HG03196 (cell line): Measurements from ENCODE around the gene ATP11C.
"Not testable (repeated sequence)": the region's sequence is repeated elsewhere in the genome, so short reads cannot be mapped to it uniquely, and the experiment has no call there.

Source experiments
- ATAC-seq: cut with Tn5 transposase; IDR thresholded peaks from one replicate; pipeline ENCODE4 v1.9.1; 2021; ENCODE audit not compliant: unreplicated experiment

Gene ATP11C

DNA sequence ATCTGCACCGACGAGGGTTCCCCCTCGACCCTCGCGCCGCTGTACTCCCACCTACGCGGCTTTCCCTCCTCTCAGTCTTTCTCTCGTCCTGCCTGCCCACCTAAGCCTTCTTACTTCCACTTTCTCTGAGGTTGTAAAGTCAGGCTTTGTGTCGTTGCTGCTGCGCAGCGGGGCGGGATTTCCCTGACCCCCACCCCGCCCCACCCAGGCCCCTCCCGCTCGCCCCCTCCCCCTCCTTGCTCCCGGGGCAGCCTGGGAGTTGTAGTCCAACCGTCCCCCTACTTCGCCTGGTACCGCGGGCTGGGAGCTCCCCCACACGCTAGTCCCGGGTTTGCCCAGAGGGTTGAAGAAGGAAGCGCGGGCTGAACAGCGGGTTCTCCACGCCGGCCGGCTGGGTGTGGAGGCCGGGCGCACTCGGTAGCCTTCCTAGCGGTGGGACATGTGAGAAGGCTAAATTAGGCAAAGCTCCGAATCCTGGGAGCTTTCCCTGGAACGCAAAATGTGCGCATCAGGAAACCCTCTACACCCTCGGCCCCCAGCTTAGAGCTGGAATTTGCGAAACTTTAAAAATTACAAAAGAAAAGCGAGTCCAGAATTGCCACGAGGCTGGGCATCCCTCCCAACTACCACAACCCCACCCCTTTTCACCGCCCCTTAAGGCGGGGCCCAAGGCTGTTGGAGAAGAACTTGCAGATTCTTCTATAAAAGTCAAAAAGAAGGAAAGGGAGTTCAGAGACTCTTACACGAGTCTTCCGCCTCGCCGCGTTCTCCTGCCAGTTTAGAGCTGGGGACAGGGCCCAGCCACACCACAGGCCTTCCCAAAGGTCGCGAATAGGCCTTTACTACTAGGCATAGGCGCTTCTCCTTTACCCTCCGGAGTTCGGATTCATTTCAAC lies at the start of gene ATP11C:
TSS of gene ATP11C (minus strand) at position 153 of the 896 bp plus-strand sequence. CDS start 1,011 bp downstream, outside the sequence.
- ATAC-seq: peak; percentile 82

DNA sequence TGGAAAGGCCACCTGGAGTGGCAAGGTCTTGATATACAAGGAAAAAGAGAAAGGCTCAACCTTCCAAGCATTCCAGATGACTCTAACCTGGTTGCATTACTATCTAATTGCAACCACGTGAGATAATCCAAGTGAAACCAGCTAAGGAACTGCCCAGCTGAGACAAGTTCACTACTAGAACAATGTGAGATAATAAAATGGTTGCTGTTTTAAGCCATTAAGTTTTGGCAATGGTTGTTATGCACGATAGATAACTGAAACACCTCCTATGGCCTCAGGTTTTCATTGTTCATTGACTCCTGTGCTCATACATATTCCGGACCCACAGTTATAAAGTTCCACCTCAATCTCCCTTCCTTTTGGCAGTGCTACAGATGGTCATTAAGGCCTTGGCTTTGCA lies 41.6 kb upstream of the ATP11C start:
- ATAC-seq: no peak

- no peak for ATAC-seq
Measured at GRCh38 chrX:139972629-139973624, 40.1 kb upstream of the ATP11C start.

DNA sequence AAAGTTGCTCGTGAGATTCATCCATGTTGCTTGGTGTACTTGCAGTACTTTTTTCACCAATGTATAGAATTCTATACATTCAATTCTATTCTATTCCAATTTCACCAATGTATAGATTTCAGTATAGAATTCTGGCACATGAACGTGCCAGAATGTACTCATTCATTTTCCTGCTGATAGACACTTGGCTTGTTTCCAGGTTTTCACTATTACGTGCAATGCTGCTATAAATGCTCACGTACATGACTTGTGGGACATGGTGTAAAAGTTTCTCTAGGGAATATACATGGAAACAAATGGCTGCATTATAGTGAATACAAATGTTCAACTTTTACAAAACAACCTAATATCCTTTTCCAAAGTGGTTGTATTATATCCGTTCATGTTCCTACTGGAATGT lies 39.3 kb upstream of the ATP11C start:
- ATAC-seq: no peak

GRCh38 chrX:139971394-139971749 lies 38.5 kb upstream of the ATP11C start:
- ATAC-seq: no peak

DNA sequence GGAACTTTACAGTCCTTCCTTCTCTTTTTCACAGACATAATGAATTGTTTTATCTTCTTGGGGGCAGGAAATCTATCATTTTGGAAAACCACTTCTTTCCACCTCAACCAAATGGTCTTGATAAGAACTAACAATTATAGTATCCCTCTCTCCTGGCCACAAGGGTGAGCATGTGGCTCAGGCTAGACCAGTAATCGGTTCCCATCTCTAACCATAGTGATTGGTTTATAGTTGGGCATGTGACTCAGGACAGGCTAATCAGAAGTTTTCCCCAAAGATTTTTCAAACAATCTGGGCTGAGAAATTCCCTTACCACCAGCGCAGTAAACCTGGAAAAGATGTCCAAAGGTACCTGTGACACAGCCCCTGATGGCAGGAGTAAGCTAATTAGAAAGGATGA lies 36.4 kb upstream of the ATP11C start:
- no peak for ATAC-seq

- no peak for ATAC-seq
Measured at GRCh38 chrX:139967750-139968149, 34.9 kb upstream of the ATP11C start.

DNA sequence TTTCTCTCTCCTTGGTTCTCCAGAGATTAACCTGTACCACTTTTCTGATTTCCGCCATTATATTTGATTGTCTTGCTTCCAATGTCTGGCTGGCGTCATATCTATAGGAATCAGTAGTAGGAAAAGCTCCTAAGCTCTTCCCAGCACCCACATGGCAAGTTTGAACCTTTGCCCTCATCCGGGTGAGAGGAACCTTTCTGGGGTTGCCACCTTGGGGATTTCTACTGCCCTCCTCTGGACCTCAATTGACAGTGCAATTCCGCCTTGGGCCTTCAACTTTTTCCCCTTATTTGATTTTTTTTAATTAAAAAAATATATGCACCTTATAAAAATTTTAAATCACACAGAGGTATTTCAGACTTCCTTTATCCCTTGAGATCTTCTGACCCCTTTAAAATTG lies 34.4 kb upstream of the ATP11C start:
- ATAC-seq: no peak

- not testable (repeated sequence) for ATAC-seq
Measured at GRCh38 chrX:139966159-139966558, 33.3 kb upstream of the ATP11C start.

- no peak for ATAC-seq
Measured at GRCh38 chrX:139965421-139965820, 32.6 kb upstream of the ATP11C start, which contains the start of gene CXorf66. TSS of gene CXorf66 (minus strand) at chrX:139965521. CDS start at chrX:139965496, 25 bp downstream.

GRCh38 chrX:139961091-139961490 lies 28.2 kb upstream of the ATP11C start:
- ATAC-seq: not testable (repeated sequence)

DNA sequence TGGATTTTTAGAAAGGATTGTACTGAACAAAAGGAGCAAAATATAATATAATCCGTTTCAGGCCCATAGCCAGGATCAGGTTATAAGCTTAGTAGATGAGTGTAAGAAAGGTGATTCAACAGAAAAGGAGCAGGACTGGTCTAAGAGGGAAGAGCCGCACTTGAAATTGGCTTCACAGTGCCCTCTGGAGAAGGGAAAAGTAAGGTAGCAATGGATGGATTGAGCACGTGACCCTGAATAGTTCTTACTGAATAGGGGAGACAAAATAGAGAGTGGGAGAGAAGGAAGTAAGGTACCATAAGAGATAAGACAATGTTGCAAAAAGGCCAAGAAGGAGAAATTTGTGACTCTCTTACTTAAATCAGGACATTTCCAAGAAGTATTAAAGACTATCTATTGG lies 16.9 kb upstream of the ATP11C start:
- ATAC-seq: no peak

GRCh38 chrX:139945075-139945474 lies 12.2 kb upstream of the ATP11C start:
- no peak for ATAC-seq

- no peak for ATAC-seq
Measured at GRCh38 chrX:139936259-139936658, 3.4 kb upstream of the ATP11C start.

DNA sequence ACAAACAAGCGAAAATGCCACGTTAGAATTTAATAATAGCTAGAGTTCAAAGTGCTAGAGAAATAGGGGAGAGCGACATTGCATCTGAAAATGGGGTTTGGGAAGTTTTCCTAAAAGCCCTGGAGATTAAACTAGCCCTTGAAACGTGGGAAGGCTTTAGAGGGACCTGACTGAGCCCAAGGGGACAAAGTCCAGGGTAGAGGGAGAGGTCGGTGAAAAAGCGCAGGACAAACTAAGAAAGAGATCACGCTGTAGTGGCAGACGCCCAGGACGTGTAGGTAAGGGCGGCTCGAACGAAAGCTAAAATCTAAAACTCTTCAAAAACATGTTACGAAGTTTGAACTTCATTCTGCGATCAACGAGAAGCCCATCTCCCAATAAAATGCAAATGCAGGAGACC lies 1.1 kb upstream of the ATP11C start:
- ATAC-seq: no peak

DNA sequence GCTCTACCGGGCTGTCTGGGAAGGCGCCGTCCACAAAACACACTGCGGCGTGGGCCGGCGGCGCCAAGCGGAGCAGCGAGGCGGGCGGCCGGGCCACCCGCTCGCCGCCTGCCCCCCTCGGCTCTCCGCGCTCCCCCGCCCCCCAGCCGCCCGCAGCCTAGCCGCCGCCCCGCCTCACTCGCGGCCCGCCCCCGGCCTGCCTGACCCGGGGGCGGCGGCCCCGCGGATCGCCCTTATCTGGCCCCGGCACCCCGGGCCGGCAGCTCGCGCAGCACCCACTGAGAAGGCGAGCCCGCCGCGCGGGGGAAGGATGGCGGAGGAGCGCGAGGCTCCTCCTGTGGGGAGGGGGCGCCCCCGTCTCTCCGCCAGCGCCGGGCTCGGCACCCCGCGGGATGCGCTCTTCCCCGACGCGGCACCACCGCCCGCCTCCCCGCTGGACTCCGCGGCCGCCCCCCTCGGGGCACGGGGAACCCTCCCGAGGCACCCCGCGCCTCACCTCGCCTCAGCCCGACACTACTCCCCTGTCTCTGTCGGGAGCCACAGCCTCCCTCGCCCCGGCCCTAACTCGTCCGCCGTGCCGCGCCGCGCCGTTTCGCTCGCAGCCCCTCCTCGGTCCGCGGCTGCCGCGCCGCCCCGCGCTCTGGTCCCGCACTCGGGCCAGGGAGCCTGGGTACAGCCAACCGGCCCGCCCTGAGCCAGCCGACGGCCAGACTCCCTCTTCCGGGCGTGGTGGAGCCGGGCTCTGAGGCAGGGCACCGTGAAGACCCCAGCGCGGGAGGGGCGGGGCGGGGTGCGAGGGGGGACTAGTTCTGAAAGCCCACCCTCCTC lies 566 bp downstream of the ATP11C start:
- peak; percentile 39 for ATAC-seq

DNA sequence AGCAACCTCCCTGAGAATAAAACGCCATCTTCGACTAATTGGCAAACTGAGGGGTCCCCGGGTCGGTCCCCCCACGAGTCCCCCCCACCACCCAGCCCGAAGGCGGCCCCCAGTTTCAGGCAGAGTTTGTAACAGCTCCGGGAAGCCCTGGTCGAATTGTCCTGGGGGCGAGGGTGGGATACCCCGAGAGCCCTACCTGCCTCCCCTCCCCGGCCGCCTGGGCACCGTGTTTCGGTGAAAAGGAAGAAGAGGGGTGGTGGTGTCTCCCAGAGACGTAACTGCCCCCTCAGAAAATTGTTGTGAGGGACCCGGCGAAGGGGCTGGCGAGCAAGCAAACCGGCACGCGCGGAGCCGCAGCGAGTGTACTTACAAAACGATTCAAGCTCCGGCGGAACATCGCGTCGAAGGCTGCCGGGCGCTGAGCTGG lies 1.2 kb downstream of the ATP11C start:
- no peak for ATAC-seq

DNA sequence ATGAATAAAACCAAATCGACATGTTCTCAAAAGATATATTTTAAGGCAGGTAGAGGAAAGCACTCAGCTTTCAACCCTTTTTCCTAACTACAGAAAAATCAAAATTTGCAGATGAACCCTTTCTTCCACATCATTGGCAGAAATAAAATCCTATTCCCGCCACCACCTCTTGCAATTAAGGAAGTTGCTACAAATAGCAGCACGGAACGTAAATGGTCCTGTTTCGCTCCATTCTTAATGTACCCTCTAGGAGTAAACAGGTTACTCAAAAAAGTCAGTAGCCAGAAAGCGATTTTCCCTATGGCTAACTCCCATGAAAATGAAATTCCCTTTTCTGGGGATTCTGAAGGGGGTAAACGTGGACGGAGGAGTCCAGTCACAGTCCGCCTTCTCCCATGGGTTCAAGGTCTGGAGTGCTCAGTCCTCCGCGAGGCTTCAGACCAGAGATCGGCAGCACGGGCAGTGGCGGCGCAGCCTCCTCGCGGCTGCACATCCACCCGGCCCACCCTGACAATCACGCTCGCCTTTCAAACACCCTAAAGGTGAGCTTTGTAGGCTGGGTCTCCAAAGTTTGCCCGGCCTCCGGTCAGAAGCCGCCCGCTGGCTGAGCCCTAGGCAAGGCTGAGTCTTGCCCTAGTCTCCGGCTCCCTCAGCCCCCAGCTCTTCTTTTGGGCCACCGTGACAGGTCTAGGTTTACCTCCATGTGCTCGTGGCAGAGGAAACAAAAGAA lies 1.8 kb downstream of the ATP11C start:
- ATAC-seq: no peak

GRCh38 chrX:139930401-139930800 lies 2.5 kb downstream of the ATP11C start:
- no peak for ATAC-seq

GRCh38 chrX:139929876-139930275 lies 3.0 kb downstream of the ATP11C start:
- no peak for ATAC-seq
